OCI-LY1 (cell line): ENCODE measurements around the gene PTH1R.

Experiments
- H2AFZ ChIP-seq: fragments of 200-600 bp; sonication (generic), shearing (Covaris generic); 2 replicates; pipeline ENCODE4 v1.6.0; 2014; ENCODE audit warnings: antibody characterized with exemption, mild to moderate bottlenecking, low read length
- H3F3A ChIP-seq: fragments of 200-600 bp; sonication (generic), shearing (Covaris generic); 2 replicates; pipeline ENCODE4 v1.6.0; 2014; ENCODE audit warnings: mild to moderate bottlenecking, antibody characterized with exemption, low read length, moderate library complexity; ENCODE audit not compliant: insufficient read depth
- H3K27ac ChIP-seq: fragments of 200-600 bp; sonication (generic); 2 replicates; pipeline ENCODE4 v1.5.1; 2014; ENCODE audit warnings: low read length, mixed run types, mild to moderate bottlenecking, low read depth; ENCODE audit not compliant: poor library complexity, severe bottlenecking
- H3K27me3 ChIP-seq: fragments of 200-600 bp; sonication (generic); 2 replicates; pipeline ENCODE4 v1.6.0; 2014; ENCODE audit warnings: antibody characterized with exemption, mild to moderate bottlenecking, low read length, moderate library complexity; ENCODE audit not compliant: insufficient read depth
- H3K36me3 ChIP-seq: fragments of 200-600 bp; sonication (generic); 2 replicates; pipeline ENCODE4 v1.6.1; 2014; ENCODE audit warnings: mild to moderate bottlenecking, antibody characterized with exemption, low read length, moderate library complexity, mixed read lengths; ENCODE audit not compliant: insufficient read depth
- H3K4me1 ChIP-seq: fragments of 200-600 bp; sonication (generic); 2 replicates; pipeline ENCODE4 v1.5.1; 2014; ENCODE audit warnings: mild to moderate bottlenecking, low read length, moderate library complexity; ENCODE audit not compliant: insufficient read depth, severe bottlenecking
- H3K4me2 ChIP-seq: fragments of 200-600 bp; sonication (generic), shearing (Covaris generic); 2 replicates; pipeline ENCODE4 v1.6.1; 2014; ENCODE audit warnings: low read length
- H3K4me3 ChIP-seq: fragments of 200-600 bp; sonication (generic); 2 replicates; pipeline ENCODE4 v1.5.1; 2014; ENCODE audit warnings: low read length, low read depth, mild to moderate bottlenecking, mixed read lengths; ENCODE audit not compliant: poor library complexity, severe bottlenecking
- H3K79me2 ChIP-seq: fragments of 200-600 bp; shearing (Covaris generic); 2 replicates; pipeline ENCODE4 v1.6.1; 2016; ENCODE audit warnings: mixed run types, low read length, mixed read lengths; ENCODE audit not compliant: insufficient read depth
- H3K9ac ChIP-seq: fragments of 200-600 bp; sonication (generic), shearing (Covaris generic); 2 replicates; pipeline ENCODE4 v1.6.1; 2014; ENCODE audit warnings: mild to moderate bottlenecking, low read length, mixed read lengths
- H3K9me2 ChIP-seq: fragments of 200-600 bp; sonication (generic), shearing (Covaris generic); 2 replicates; pipeline ENCODE4 v1.6.1; 2014; ENCODE audit warnings: low read depth, mild to moderate bottlenecking, low read length, mixed read lengths
- H3K9me3 ChIP-seq: fragments of 200-600 bp; shearing (Covaris generic); 2 replicates; pipeline ENCODE4 v1.6.1; 2014; ENCODE audit warnings: low read length, mixed read lengths
- H4K20me1 ChIP-seq: fragments of 200-600 bp; sonication (generic), shearing (Covaris generic); 2 replicates; pipeline ENCODE4 v1.6.0; 2016; ENCODE audit warnings: mild to moderate bottlenecking, low read length; ENCODE audit not compliant: insufficient read depth
- CTCF ChIP-seq: fragments of 200-600 bp; sonication (generic), shearing (Covaris generic); IDR thresholded peaks from 2 replicates; pipeline ENCODE4 v1.5.1; 2017; ENCODE audit warnings: mild to moderate bottlenecking, antibody characterized with exemption, low read length, moderate library complexity, mixed read lengths
- EZH2 ChIP-seq: fragments of 200-600 bp; sonication (generic), shearing (Covaris generic); IDR thresholded peaks from 2 replicates; pipeline ENCODE4 v1.8.0; 2017; ENCODE audit warnings: borderline replicate concordance, mixed run types, mild to moderate bottlenecking, antibody characterized with exemption, low read length, moderate library complexity, mixed read lengths

Gene PTH1R

GRCh38 chr3:46932455-46933225 lies 55.1 kb downstream of the PTH1R start:
- H3K79me2 ChIP-seq, result no peaks in the 10 kb centered on the region
- no peak for TF ChIP-seq EZH2
- peaks cover 61% of the 10 kb centered on the region for H3K36me3 ChIP-seq
- no peak overlapping the region for H3K4me3 ChIP-seq
- no peak overlapping the region for H2AFZ ChIP-seq
- peaks cover 9% of the 10 kb centered on the region; the same call in 1 of the 2 replicates for H3F3A ChIP-seq
- no peaks in the 10 kb centered on the region for H3K9me2 ChIP-seq
- peaks cover 75% of the 10 kb centered on the region for H3K4me1 ChIP-seq
- 0 out of 2 replicates have a peak, but pooled peaks cover 3% of the 10 kb centered on the region for H3K9me3 ChIP-seq
- peak overlapping the region; percentile 20; the same call in 1 of the 2 replicates for H3K4me2 ChIP-seq
- H3K27ac ChIP-seq, result peak overlapping the region; percentile 96
- H3K27me3 ChIP-seq, result no peaks in the 10 kb centered on the region
- peak overlapping the region; percentile 5; the same call in 1 of the 2 replicates for H3K9ac ChIP-seq
- no peaks in the 10 kb centered on the region for H4K20me1 ChIP-seq

- Histone ChIP-seq H3K9ac (no peak overlapping the region; the same call in 1 of the 2 replicates), H4K20me1 (no peaks in the 10 kb centered on the region), H2AFZ (no peak overlapping the region), H3K9me3 (0 out of 2 replicates have a peak, but pooled peaks cover 3% of the 10 kb centered on the region), H3K4me3 (no peak overlapping the region), H3K9me2 (no peaks in the 10 kb centered on the region), H3K27ac (peak overlapping the region; percentile 96), H3K4me2 (no peak overlapping the region), H3K4me1 (peaks cover 69% of the 10 kb centered on the region), H3K27me3 (no peaks in the 10 kb centered on the region), H3K36me3 (peaks cover 66% of the 10 kb centered on the region), H3K79me2 (no peaks in the 10 kb centered on the region), H3F3A (peaks cover 6% of the 10 kb centered on the region; the same call in 1 of the 2 replicates)
- TF ChIP-seq CTCF, result no peak
- TF ChIP-seq EZH2, result no peak
These were observed 55.7 kb downstream of the PTH1R start for GRCh38 chr3:46933261-46933660.

- Histone ChIP-seq H3K27ac (no peak overlapping the region), H3K9me2 (no peaks in the 10 kb centered on the region), H3K9ac (no peak overlapping the region), H3K79me2 (no peaks in the 10 kb centered on the region), H3K27me3 (no peaks in the 10 kb centered on the region), H4K20me1 (no peaks in the 10 kb centered on the region), H3K4me3 (no peak overlapping the region), H3F3A (no peaks in the 10 kb centered on the region), H3K4me2 (no peak overlapping the region), H2AFZ (no peak overlapping the region), H3K9me3 (0 out of 2 replicates have a peak, but pooled peaks cover 3% of the 10 kb centered on the region), H3K36me3 (peaks cover 66% of the 10 kb centered on the region), H3K4me1 (peaks cover 69% of the 10 kb centered on the region)
- TF ChIP-seq CTCF (no peak), EZH2 (no peak)
These were observed 56.6 kb downstream of the PTH1R start for GRCh38 chr3:46934072-46934471.
